ENCODE measurements around the gene KAZALD1. TPM values are rescaled to one million over a fixed set of nuclear protein-coding genes. Genes with fewer than 3 reads are reported as not detected.

KAZALD1 gene
- polyA plus RNA-seq, 1 of the 3 experiments (the other 2 are of a cell fraction), result 3.0 TPM

GRCh38 chr10:101016814-101017213, 45.0 kb upstream of the KAZALD1 start:
- no peaks in the 10 kb centered on the region for H3K79me2 ChIP-seq (ENCODE audit: insufficient read depth)
- H2AFZ ChIP-seq (ENCODE audit: low read depth), result no peak overlapping the region
- CTCF ChIA-PET, result interaction anchor here (1.0 to 7.2 kb wide), 10 partner anchors 13 to 323 kb away, joined by 3 to 443 read pairs (median 44); partner anchors contain the start of genes KAZALD1, LZTS2, MRPL43 and PDZD7
- TF ChIP-seq ELF1 (IDR thresholded peaks at IDR 0.05) (no peak), SMC3 (IDR thresholded peaks at IDR 0.05; ENCODE audit: low read depth, low read length) (no peak)
- WGBS (ENCODE audit: low lambda C conversion rate), result 85% methylated on average over 5 of the region's 5 CpGs
- no peaks in the 10 kb centered on the region for H3K36me3 ChIP-seq (replicated peaks in 1 of 2; ENCODE audit: control insufficient read depth in 1 of 2, insufficient read depth in 2 of 2, low read length in 1 of 2)
- H4K20me1 ChIP-seq (ENCODE audit: insufficient read depth), result no peaks in the 10 kb centered on the region
- no peaks in the 10 kb centered on the region for H3K27me3 ChIP-seq (ENCODE audit: insufficient read depth)
- H3K4me1 ChIP-seq (ENCODE audit: control insufficient read depth in 1 of 2, insufficient read depth in 2 of 2, low read depth in 1 of 2, low read length in 1 of 2), result peaks cover 8 to 19% of the 10 kb centered on the region in 2 experiments; a peak in 3 of 4 replicates
- DNase-seq, result no peak
- no peaks in the 10 kb centered on the region for H3K9me2 ChIP-seq
- no peak overlapping the region for H3K4me3 ChIP-seq (ENCODE audit: low read depth in 2 of 2, low read length in 1 of 2)
- H3K9me3 ChIP-seq, result no peaks in the 10 kb centered on the region
- H3K9ac ChIP-seq, result no peak overlapping the region
- H3F3A ChIP-seq (replicated peaks; ENCODE audit: insufficient read depth), result peaks cover 16% of the 10 kb centered on the region
- POLR2A ChIA-PET, result interaction anchor here (0.5 kb wide), 1 partner anchor 107 kb away, joined by 3 read pairs; no protein-coding TSS in a partner anchor
- H3K27ac ChIP-seq (ENCODE audit: low read depth in 2 of 2, low read length in 1 of 2), result no peak overlapping the region
- H3K4me2 ChIP-seq, result no peak overlapping the region

- ChIA-PET CTCF (interaction anchor here (1.3 to 7.2 kb wide), 16 partner anchors 8 to 493 kb away, joined by 3 to 443 read pairs (median 12); partner anchors contain the start of genes KAZALD1, LZTS2, MRPL43 and PDZD7), POLR2A (interaction anchor here (1.0 to 1.3 kb wide), 2 partner anchors 13 to 24 kb away, joined by 3 to 8 read pairs; partner anchors contain the start of genes PDZD7 and SFXN3)
- H3K4me3 ChIP-seq (ENCODE audit: low read depth in 2 of 2, low read length in 1 of 2), result no peak overlapping the region
- no peak for DNase-seq
- no peaks in the 10 kb centered on the region for H3K27me3 ChIP-seq (ENCODE audit: insufficient read depth)
- H2AFZ ChIP-seq (ENCODE audit: low read depth), result no peak overlapping the region
- H4K20me1 ChIP-seq (ENCODE audit: insufficient read depth), result no peaks in the 10 kb centered on the region
- H3K4me1 ChIP-seq (ENCODE audit: control insufficient read depth in 1 of 2, insufficient read depth in 2 of 2, low read depth in 1 of 2, low read length in 1 of 2), result peaks cover 7 to 8% of the 10 kb centered on the region in 2 experiments; a peak in 3 of 4 replicates
- no peak overlapping the region for H3K27ac ChIP-seq (ENCODE audit: low read depth in 2 of 2, low read length in 1 of 2)
- H3K9me3 ChIP-seq, result no peaks in the 10 kb centered on the region
- no peaks in the 10 kb centered on the region for H3K9me2 ChIP-seq
- WGBS (ENCODE audit: low lambda C conversion rate), result 96% methylated on average over 20 of the region's 20 CpGs
- no peaks in the 10 kb centered on the region for H3K36me3 ChIP-seq (replicated peaks in 1 of 2; ENCODE audit: control insufficient read depth in 1 of 2, insufficient read depth in 2 of 2, low read length in 1 of 2)
- H3K79me2 ChIP-seq (ENCODE audit: insufficient read depth), result no peaks in the 10 kb centered on the region
- peaks cover 4% of the 10 kb centered on the region for H3F3A ChIP-seq (replicated peaks; ENCODE audit: insufficient read depth)
- no peak overlapping the region for H3K4me2 ChIP-seq
- H3K9ac ChIP-seq, result no peak overlapping the region
- no peak for TF ChIP-seq POLR2AphosphoS5 (IDR thresholded peaks at IDR 0.05; ENCODE audit: low read depth, low read length)
- no peak for TF ChIP-seq RXRA (IDR thresholded peaks at IDR 0.05; ENCODE audit: borderline replicate concordance, low read depth)
- TF ChIP-seq PBX3 (IDR thresholded peaks at IDR 0.05), result no peak
- no peak for TF ChIP-seq TAF1 (IDR thresholded peaks at IDR 0.05; ENCODE audit: borderline replicate concordance, low read depth, low read length)
- no peak for TF ChIP-seq RAD21 (IDR thresholded peaks at IDR 0.05; ENCODE audit: low read length)
- TF ChIP-seq GABPA (IDR thresholded peaks at IDR 0.05; ENCODE audit: low read depth), result no peak
- no peak for TF ChIP-seq CHD2 (IDR thresholded peaks at IDR 0.05; ENCODE audit: low read length, partially characterized antibody)
- no peak for TF ChIP-seq FOXJ3 (CRISPR knock-in tag; IDR thresholded peaks at IDR 0.05)
- TF ChIP-seq USF1 (IDR thresholded peaks at IDR 0.05; ENCODE audit: borderline replicate concordance, low read depth), result no peak
- TF ChIP-seq NFIC (IDR thresholded peaks at IDR 0.05; ENCODE audit: borderline replicate concordance), result no peak
- no peak for TF ChIP-seq TEAD4 (IDR thresholded peaks at IDR 0.05; ENCODE audit: borderline replicate concordance, insufficient read depth)
- TF ChIP-seq SIN3A (IDR thresholded peaks at IDR 0.05; ENCODE audit: borderline replicate concordance, low read depth, low read length), result no peak
Measured at GRCh38 chr10:101018118-101018599, 43.6 kb upstream of the KAZALD1 start.

All from SK-N-SH (cell line).